ENCODE results near the gene PCMT1.
"Not testable (repeated sequence)": the region's sequence is repeated elsewhere in the genome, so short reads cannot be mapped to it uniquely, and the experiment has no call there.

PCMT1 gene

DNA sequence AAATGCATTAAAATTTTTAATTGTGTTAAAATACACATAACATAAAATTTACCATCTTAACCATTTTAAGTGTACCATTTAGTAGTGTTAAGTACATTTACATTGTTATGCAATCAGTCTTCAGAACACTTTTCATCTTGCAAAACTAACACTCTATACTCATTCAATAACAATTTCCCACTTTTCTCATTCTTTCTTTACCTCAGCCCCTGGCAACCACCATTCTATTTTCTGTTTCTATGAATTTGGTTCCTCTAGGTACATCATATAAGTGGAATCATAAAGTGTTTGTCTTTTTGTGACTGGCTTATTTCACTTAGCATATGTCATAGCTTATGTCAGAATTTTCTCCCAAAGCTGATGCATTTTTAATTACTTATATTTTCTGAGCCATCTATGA, 32.2 kb downstream of the PCMT1 start:
- in situ Hi-C loops (cut with HindIII; ENCODE audit: low pct_ligation_motif_present, low pct_unique_long_range_greater_than_20kb, low sequenced_read_pairs) = no loop called here
- no peak for DNase-seq

DNA sequence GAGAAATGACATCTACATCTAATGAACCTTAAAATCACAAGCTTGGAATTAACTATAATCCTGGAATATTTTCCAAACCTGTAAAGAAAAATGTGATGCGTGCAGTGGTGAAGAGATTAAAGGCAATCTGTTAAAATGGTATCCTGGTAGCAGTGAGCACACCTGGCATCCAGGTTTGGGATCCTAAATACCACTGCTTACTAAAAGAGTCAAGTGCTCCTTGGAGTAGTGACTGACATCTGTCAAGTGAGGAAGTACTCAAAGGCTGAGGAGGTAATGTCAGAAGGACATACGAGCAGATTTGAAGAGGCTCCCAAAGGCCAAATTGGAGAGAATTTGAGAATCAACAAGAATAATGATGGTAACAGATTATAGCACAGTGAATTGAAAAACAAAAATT, 32.8 kb downstream of the PCMT1 start:
- in situ Hi-C loops (cut with HindIII; ENCODE audit: low pct_ligation_motif_present, low pct_unique_long_range_greater_than_20kb, low sequenced_read_pairs) = no loop called here
- DNase-seq = no peak

GRCh38 chr6:149783551-149783950, 34.0 kb downstream of the PCMT1 start:
- no peak for DNase-seq
- in situ Hi-C loops (cut with HindIII; ENCODE audit: low pct_ligation_motif_present, low pct_unique_long_range_greater_than_20kb, low sequenced_read_pairs) = no loop called here

DNA sequence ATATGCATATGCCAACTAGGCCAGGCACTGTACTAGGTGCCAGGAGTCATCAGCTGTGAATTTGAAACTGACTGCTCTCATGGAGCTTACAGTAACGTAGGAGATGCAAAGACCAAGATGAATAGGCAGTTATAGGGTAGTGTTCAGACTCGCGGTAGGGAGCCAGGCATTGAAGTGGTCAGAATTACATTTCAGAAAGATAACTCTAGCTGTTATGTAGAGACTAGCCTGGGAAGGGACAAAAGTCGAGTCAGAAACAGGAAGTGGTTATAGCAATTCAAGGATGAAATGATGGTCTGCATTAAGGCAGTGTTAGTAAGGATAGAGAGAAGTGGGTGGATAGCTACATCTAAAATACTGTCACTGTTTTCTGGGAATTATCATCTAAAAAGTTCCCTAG, 56.6 kb downstream of the PCMT1 start:
- in situ Hi-C loops (cut with HindIII; ENCODE audit: low pct_ligation_motif_present, low pct_unique_long_range_greater_than_20kb, low sequenced_read_pairs) = no loop called here
- no peak for DNase-seq

GRCh38 chr6:149809798-149810197, 60.3 kb downstream of the PCMT1 start:
- DNase-seq = no peak

GRCh38 chr6:149813351-149813750, 63.8 kb downstream of the PCMT1 start:
- DNase-seq = no peak
- in situ Hi-C loops (cut with HindIII; ENCODE audit: low pct_ligation_motif_present, low pct_unique_long_range_greater_than_20kb, low sequenced_read_pairs) = no loop called here

More at GRCh38 chr6:149809798-149810197, 60.3 kb downstream of the PCMT1 start:
- in situ Hi-C loops (cut with HindIII; ENCODE audit: low pct_ligation_motif_present, low pct_unique_long_range_greater_than_20kb, low sequenced_read_pairs) = no loop called here

GRCh38 chr6:149815788-149816187, 66.2 kb downstream of the PCMT1 start:
- no peak for DNase-seq
- in situ Hi-C loops (cut with HindIII; ENCODE audit: low pct_ligation_motif_present, low pct_unique_long_range_greater_than_20kb, low sequenced_read_pairs) = no loop called here

DNA sequence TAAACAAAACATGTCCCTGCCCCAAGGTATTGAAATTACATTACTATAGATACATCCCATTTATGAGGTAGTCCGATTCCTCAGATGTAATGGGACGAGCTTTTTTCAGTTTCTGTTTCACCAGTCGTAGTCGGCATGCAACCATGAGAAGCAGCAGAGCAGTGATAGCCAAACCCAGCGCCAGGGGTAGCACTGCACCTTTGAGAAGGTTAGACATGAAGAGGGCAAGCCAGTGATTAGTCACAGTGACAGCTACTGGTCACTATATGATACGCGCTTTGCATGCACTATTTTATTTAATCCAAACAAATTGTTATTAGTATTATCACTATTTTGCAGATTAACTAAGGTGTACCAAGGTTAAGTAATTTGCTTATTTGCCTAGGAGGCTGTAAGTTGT, 71.0 kb downstream of the PCMT1 start:
- DNase-seq = no peak
- in situ Hi-C loops (cut with HindIII; ENCODE audit: low pct_ligation_motif_present, low pct_unique_long_range_greater_than_20kb, low sequenced_read_pairs) = no loop called here

DNA sequence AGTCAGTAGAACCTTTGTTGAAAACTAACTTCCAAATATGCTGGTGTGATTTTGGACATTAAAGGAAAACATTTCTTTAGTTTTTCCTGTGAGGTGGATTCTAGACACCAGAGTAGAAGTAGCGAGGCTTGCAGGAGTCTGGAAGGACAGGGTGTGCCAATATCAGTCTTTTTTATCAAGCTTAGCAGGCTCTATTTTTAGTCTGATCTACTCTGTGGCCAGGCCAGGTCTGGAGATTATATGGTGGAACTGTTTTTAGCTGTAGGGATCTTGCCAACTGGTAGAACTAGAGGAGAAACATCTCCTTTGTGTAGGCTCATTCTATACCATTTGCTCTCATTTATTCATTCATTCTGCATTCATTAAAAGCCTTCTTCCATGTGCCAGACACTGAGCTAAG, 72.0 kb downstream of the PCMT1 start:
- in situ Hi-C loops (cut with HindIII; ENCODE audit: low pct_ligation_motif_present, low pct_unique_long_range_greater_than_20kb, low sequenced_read_pairs) = no loop called here
- DNase-seq = no peak

DNA sequence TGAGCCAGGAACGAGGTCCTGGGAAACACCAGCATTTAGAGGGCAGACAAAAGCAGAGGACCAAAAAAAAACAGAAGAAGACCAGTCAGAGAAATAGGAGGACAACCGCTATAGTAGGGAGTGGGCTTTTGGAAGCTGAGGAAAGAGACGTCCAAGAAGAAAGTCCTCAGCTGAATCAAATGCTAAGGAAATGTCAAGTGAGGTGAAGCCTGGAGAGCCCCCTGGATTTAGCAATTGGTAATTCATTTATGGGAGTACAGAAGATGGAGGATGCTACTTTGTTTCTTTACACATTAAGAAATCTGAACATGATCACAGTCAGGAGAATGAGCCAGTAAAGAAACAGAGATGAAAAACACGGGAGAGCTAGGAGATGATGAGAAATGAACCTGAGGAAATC, 73.5 kb downstream of the PCMT1 start:
- in situ Hi-C loops (cut with HindIII; ENCODE audit: low pct_ligation_motif_present, low pct_unique_long_range_greater_than_20kb, low sequenced_read_pairs) = no loop called here

DNA sequence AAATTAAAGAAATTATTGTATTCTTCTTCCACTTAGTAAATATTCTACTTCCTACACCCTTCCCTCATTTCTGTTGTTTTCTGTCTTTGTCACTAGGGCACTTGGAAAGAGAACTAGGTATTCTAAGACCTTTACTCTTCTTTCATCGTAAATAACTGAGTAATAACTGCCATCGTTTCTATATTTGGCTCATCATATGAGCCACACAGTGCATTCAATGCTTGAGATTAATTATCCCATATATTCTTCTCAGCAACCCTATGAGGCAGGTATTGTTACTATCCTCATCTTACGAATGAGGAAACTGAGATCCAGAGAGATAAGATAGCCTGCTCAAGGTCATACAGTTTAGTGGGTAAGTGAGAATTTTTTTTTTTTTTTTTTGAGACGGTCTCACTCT, 75.8 kb downstream of the PCMT1 start:
- in situ Hi-C loops (cut with HindIII; ENCODE audit: low pct_ligation_motif_present, low pct_unique_long_range_greater_than_20kb, low sequenced_read_pairs) = no loop called here
- DNase-seq = no peak

More for the DNA sequence above, 73.5 kb downstream of the PCMT1 start:
- DNase-seq = no peak

DNA sequence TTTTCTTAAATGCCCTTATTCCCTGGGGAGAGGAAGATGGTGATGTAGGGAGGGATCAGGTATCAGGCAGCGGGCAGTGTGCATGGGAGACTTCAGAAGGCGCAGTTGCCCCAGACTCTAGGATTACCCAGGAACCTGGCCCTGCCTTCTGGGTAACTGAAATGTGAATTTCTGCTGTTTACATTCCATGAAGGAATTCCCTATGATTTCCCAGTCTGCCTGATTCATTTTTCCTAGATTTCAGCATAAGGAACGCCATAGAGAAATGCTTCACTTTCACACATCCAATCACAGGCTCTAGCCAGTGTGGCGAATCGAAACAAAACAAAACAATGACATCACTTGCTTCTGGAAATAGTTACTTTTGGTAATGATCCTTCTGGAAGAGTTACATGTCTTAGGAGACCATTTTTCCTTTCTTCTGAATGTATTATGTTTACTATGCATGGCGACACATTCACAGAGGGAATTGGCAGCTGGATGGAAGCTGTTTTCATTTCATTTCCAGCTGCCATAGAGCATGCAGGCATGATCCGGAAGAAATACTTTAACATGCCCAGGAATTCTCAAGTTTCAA, 81.3 kb downstream of the PCMT1 start:
- no peak for DNase-seq
- in situ Hi-C loops (cut with HindIII; ENCODE audit: low pct_ligation_motif_present, low pct_unique_long_range_greater_than_20kb, low sequenced_read_pairs) = no loop called here

DNA sequence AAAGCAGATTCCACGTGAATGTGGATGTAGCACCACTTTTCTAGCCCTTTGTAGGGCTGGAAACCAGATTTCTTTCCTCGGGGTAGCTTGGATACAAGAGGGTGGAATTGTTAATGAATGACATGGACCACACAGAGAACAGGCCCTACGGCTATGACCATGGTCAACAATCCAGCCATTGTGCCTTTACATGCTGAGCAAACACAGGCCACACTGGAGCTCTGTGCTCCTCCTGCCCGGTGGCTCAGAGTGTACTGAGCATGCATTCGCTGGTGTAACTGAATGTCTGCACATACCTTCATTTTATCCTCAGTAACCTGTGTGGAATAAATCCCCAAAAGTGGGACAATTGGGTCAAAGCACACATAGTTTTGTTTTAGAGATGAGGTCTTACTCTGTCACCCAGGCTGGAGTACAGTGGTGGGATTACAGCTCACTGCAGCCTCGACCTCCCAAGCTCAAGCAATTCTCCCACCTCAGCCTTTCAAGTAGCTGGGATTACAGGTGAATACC, 81.8 kb downstream of the PCMT1 start:
- no peak for DNase-seq

GRCh38 chr6:149833651-149834050, 84.1 kb downstream of the PCMT1 start:
- no peak for DNase-seq
- in situ Hi-C loops (cut with HindIII; ENCODE audit: low pct_ligation_motif_present, low pct_unique_long_range_greater_than_20kb, low sequenced_read_pairs) = no loop called here

More for the DNA sequence above, 81.8 kb downstream of the PCMT1 start:
- in situ Hi-C loops (cut with HindIII; ENCODE audit: low pct_ligation_motif_present, low pct_unique_long_range_greater_than_20kb, low sequenced_read_pairs) = no loop called here

- in situ Hi-C loops (cut with HindIII; ENCODE audit: low pct_ligation_motif_present, low pct_unique_long_range_greater_than_20kb, low sequenced_read_pairs) = no loop called here
- peak; percentile 53 for DNase-seq
Observed at GRCh38 chr6:149834513-149835481, 85.3 kb downstream of the PCMT1 start.

GRCh38 chr6:149840345-149841075, 91.0 kb downstream of the PCMT1 start:
- DNase-seq = peak; percentile 37
- in situ Hi-C loops (cut with HindIII; ENCODE audit: low pct_ligation_motif_present, low pct_unique_long_range_greater_than_20kb, low sequenced_read_pairs) = no loop called here

DNA sequence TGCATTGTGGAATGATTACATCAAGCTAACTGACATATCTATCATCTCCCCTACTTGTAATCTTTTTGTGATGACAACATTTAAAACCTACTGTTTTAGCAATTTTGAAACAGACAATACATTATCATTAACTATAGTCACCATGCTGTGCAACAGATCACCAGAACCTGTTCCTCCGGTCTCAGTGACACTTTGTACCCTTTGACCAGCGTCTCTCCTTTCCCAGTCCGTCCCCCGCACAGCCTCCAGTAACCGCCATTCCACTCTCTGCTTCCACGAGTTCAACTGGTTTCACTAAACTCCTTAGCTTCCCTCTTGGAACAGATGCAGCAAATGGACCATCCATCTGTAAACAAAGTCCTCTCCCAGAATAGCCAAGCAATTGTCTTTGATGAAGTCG, 92.8 kb downstream of the PCMT1 start:
- in situ Hi-C loops (cut with HindIII; ENCODE audit: low pct_ligation_motif_present, low pct_unique_long_range_greater_than_20kb, low sequenced_read_pairs) = no loop called here
- DNase-seq = no peak

DNA sequence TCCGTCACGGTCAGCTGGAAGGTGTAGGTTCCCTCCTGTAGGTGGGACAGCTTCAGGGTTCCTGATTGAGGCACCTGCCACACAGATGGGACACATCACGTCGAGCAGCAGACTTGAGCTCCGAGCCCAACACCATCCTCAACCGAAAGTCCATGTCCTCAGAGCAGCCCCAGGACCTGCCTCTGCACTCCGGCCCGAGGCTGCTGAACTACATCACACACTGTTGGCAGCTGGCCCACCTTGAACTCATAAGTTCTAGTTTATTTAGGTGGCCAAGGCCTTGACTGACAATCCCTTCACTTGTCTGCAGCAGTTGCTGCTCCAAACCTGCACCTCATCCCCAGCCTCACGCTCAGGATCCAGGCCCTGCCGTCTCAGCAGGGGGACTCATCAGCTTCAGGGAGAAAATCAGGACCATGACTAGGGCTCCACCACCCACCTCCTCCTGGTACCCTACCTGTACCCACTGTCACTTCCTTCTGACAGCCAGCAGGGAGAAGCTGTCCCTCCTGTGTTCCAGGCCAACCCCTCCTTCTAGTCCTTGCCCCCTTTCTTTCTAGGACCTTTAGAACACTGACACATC, 93.6 kb downstream of the PCMT1 start:
- in situ Hi-C loops (cut with HindIII; ENCODE audit: low pct_ligation_motif_present, low pct_unique_long_range_greater_than_20kb, low sequenced_read_pairs) = no loop called here
- DNase-seq = no peak

GRCh38 chr6:149844036-149844435, 94.5 kb downstream of the PCMT1 start:
- DNase-seq = peak; percentile 36
- in situ Hi-C loops (cut with HindIII; ENCODE audit: low pct_ligation_motif_present, low pct_unique_long_range_greater_than_20kb, low sequenced_read_pairs) = not testable (repeated sequence)
